GM18909 (cell line): Measurements from ENCODE around the gene YIF1A.

ENCODE experiments used
- ATAC-seq: cut with Tn5 transposase; IDR thresholded peaks from one replicate; pipeline ENCODE4 v1.9.1; 2021; ENCODE audit warnings: mild to moderate bottlenecking; ENCODE audit not compliant: unreplicated experiment, poor library complexity

The YIF1A gene

GRCh38 chr11:66275396-66275795 lies 13.5 kb downstream of the YIF1A start:
- ATAC-seq: no peak

- ATAC-seq: no peak
Observed at GRCh38 chr11:66274219-66274618, 14.7 kb downstream of the YIF1A start.

- ATAC-seq: no peak
Observed at GRCh38 chr11:66272596-66272995, 16.3 kb downstream of the YIF1A start.

GRCh38 chr11:66271816-66272215 lies 17.1 kb downstream of the YIF1A start:
- no peak for ATAC-seq

- no peak for ATAC-seq
Observed at GRCh38 chr11:66268952-66269905, 19.7 kb downstream of the YIF1A start.

- peak; percentile 81 for ATAC-seq
Observed at GRCh38 chr11:66268244-66268951, 20.5 kb downstream of the YIF1A start, which contains the start of gene RAB1B. Gene RAB1B, plus strand, starts transcription at chr11:66268639. Its CDS starts 41 bp downstream, at chr11:66268680.

- peak; percentile 54 for ATAC-seq
Observed at GRCh38 chr11:66267379-66268243, 21.3 kb downstream of the YIF1A start.

GRCh38 chr11:66267039-66267378 lies 21.9 kb downstream of the YIF1A start:
- no peak for ATAC-seq

GRCh38 chr11:66266378-66267038 lies 22.4 kb downstream of the YIF1A start:
- ATAC-seq: no peak

- no peak for ATAC-seq
Observed at GRCh38 chr11:66265531-66266377, 23.2 kb downstream of the YIF1A start.

GRCh38 chr11:66264914-66265313 lies 24.0 kb downstream of the YIF1A start:
- ATAC-seq: no peak

- ATAC-seq: no peak
Observed at GRCh38 chr11:66264383-66264782, 24.6 kb downstream of the YIF1A start.

- ATAC-seq: no peak
Observed at GRCh38 chr11:66263785-66264184, 25.2 kb downstream of the YIF1A start.

- ATAC-seq: no peak
Observed at GRCh38 chr11:66263231-66263630, 25.7 kb downstream of the YIF1A start.

- ATAC-seq: no peak
Observed at GRCh38 chr11:66262696-66263095, 26.2 kb downstream of the YIF1A start.

GRCh38 chr11:66262191-66262590 lies 26.8 kb downstream of the YIF1A start:
- no peak for ATAC-seq

- no peak for ATAC-seq
Observed at GRCh38 chr11:66261578-66261977, 27.4 kb downstream of the YIF1A start.

GRCh38 chr11:66259956-66260355 lies 29.0 kb downstream of the YIF1A start:
- no peak for ATAC-seq

GRCh38 chr11:66259225-66259624 lies 29.7 kb downstream of the YIF1A start:
- ATAC-seq: no peak
